HCT116 (cell line): ENCODE data around the gene PPP4R3A. TPM values are rescaled to one million over a fixed set of nuclear protein-coding genes. Genes with fewer than 3 reads are reported as not detected.

Source experiments
- ATAC-seq: fragments of 200-7000 bp; cut with Tn5 transposase; 2 replicates; pipeline ENCODE4 v1.9.1; 2020; ENCODE audit warnings: mild to moderate bottlenecking, moderate library complexity
- BruUV-seq: library from RNA; stranded (reverse); fragments of 400-500 nt; replicated peaks from 2 replicates; lab custom pipeline; 2021; lab: Mats Ljungman, UMichigan
- CTCF ChIA-PET: fragments of 300-600 bp; sonication (Branson Sonifier 250); formaldehyde crosslinking; loops from one replicate; lab custom pipeline; 2021; ENCODE audit warnings: antibody characterized with exemption; lab: Charles Lee
- POLR2A ChIA-PET: fragments of 300-600, 350-600 bp; sonication (Branson Sonifier 250); formaldehyde crosslinking; loops from one replicate; lab custom pipeline; 2021; ENCODE audit warnings: antibody characterized with exemption; lab: Charles Lee
- RAD21 ChIA-PET, 2 experiments: fragments of 300-600 bp; sonication (Branson Sonifier 250); formaldehyde crosslinking; loops; one replicate each; lab custom pipeline; 2023; ENCODE audit warnings: low total read pairs in 2 of 2; ENCODE audit not compliant: uncharacterized antibody in 2 of 2, unreplicated experiment in 2 of 2, low non-redundant PET in 1 of 2; lab: Charles Lee
- DNase-seq: peaks from one replicate; pipeline ENCODE4 v3.0.0-alpha.2; 2010; ENCODE audit warnings: low read depth, low spot score
- H2AFZ ChIP-seq: fragments of 200-600 bp; shearing (Covaris generic), sonication (generic); 2 replicates; pipeline ENCODE4 v1.6.1; 2017; ENCODE audit warnings: low read depth, mixed run types, mixed read lengths, antibody characterized with exemption, low read length; ENCODE audit not compliant: poor library complexity, severe bottlenecking
- H3K27ac ChIP-seq: 2 replicates; pipeline ENCODE4 v1.5.1; 2012; ENCODE audit warnings: low read depth, low read length
- H3K27me3 ChIP-seq: fragments of 200-600 bp; sonication (generic); 2 replicates; pipeline ENCODE4 v1.6.1; 2016; ENCODE audit warnings: mixed run types, low read length, mixed read lengths; ENCODE audit not compliant: insufficient read depth
- H3K36me3 ChIP-seq, 2 experiments: fragments of 200-500 bp in 1 of 2; fragments of 200-600 bp in 1 of 2; sonication (Bioruptor generic) in 1 of 2; sonication (generic) in 1 of 2; 2 replicates each; pipeline versions ENCODE4 v1.5.1 to v1.6.1; 2014 to 2016; ENCODE audit warnings: low read length in 2 of 2, inconsistent platforms in 1 of 2, mixed read lengths in 1 of 2, mixed run types in 1 of 2; ENCODE audit not compliant: insufficient read depth in 2 of 2, control insufficient read depth in 1 of 2
- H3K4me1 ChIP-seq, 2 experiments: fragments of 200-600 bp in 1 of 2; sonication (generic) in 1 of 2; 2 replicates each; pipeline versions ENCODE4 v1.5.1 to v1.6.1; 2012 to 2017; ENCODE audit warnings: low read length in 2 of 2, inconsistent platforms in 1 of 2, mild to moderate bottlenecking in 1 of 2, mixed read lengths in 1 of 2, mixed run types in 1 of 2, moderate library complexity in 1 of 2; ENCODE audit not compliant: insufficient read depth in 2 of 2, control insufficient read depth in 1 of 2
- H3K4me2 ChIP-seq: fragments of 200-600 bp; sonication (generic); 2 replicates; pipeline ENCODE4 v1.6.1; 2017; ENCODE audit warnings: mixed run types, low read length, mixed read lengths
- H3K4me3 ChIP-seq, 2 experiments: fragments of 200-600 bp in 1 of 2; sonication (generic) in 1 of 2; replicated peaks in 1 of 2; 2 replicates each; pipeline ENCODE4 v1.5.1; 2011 to 2016; ENCODE audit warnings: low read length in 2 of 2, control low read depth in 1 of 2, low read depth in 1 of 2, mild to moderate bottlenecking in 1 of 2, mixed read lengths in 1 of 2, mixed run types in 1 of 2
- H3K79me2 ChIP-seq: fragments of 200-600 bp; sonication (generic); 2 replicates; pipeline ENCODE4 v1.6.1; 2017; ENCODE audit warnings: mild to moderate bottlenecking, mixed run types, low read length, moderate library complexity, mixed read lengths; ENCODE audit not compliant: insufficient read depth
- H3K9ac ChIP-seq: fragments of 200-600 bp; sonication (generic); 2 replicates; pipeline ENCODE4 v1.6.1; 2016; ENCODE audit warnings: low read length, mixed read lengths
- H3K9me2 ChIP-seq: fragments of 200-600 bp; sonication (generic), shearing (Covaris generic); 2 replicates; pipeline ENCODE4 v1.6.1; 2017; ENCODE audit warnings: mixed run types, mild to moderate bottlenecking, moderate library complexity; ENCODE audit not compliant: insufficient read depth
- H3K9me3 ChIP-seq, 2 experiments: fragments of 200-500 bp in 1 of 2; fragments of 200-600 bp in 1 of 2; sonication (Bioruptor generic) in 1 of 2; sonication (generic) in 1 of 2; 2 replicates each; pipeline ENCODE4 v1.6.1; 2014 to 2017; ENCODE audit warnings: low read length in 2 of 2, mixed read lengths in 2 of 2, inconsistent platforms in 1 of 2, low read depth in 1 of 2, mild to moderate bottlenecking in 1 of 2, mixed run types in 1 of 2, moderate library complexity in 1 of 2; ENCODE audit not compliant: control insufficient read depth in 1 of 2, insufficient read depth in 1 of 2
- H4K20me1 ChIP-seq: fragments of 200-600 bp; sonication (generic), shearing (Covaris generic); 2 replicates; pipeline ENCODE4 v1.6.1; 2017; ENCODE audit warnings: mixed run types, mild to moderate bottlenecking, moderate library complexity; ENCODE audit not compliant: insufficient read depth
- ATF3 ChIP-seq: IDR thresholded peaks from 2 replicates; pipeline ENCODE4 v1.6.1; 2012
- CTCF ChIP-seq, 3 experiments: fragments of 200-600 bp in 1 of 3; sonication (generic) in 1 of 3; IDR thresholded peaks in 2 of 3; conservative IDR thresholded peaks in 1 of 3; 2 replicates each; pipeline ENCODE4 v1.5.1; 2012 to 2017; ENCODE audit warnings: low read depth in 2 of 3, low read length in 2 of 3, antibody characterized with exemption in 1 of 3, borderline replicate concordance in 1 of 3, control low read depth in 1 of 3, mild to moderate bottlenecking in 1 of 3, mixed read lengths in 1 of 3, mixed run types in 1 of 3, moderate library complexity in 1 of 3; ENCODE audit not compliant: insufficient read depth in 1 of 3
- EGR1 ChIP-seq: IDR thresholded peaks from 2 replicates; pipeline ENCODE4 v1.6.1; 2012; ENCODE audit warnings: low read depth
- ELF1 ChIP-seq: IDR thresholded peaks from 2 replicates; pipeline ENCODE4 v1.6.1; 2012; ENCODE audit warnings: low read depth, borderline replicate concordance
- EZH2 ChIP-seq: fragments of 200-600 bp; sonication (generic); IDR thresholded peaks from 2 replicates; pipeline ENCODE4 v1.6.1; 2017; ENCODE audit warnings: antibody characterized with exemption, mixed run types
- EZH2phosphoT487 ChIP-seq: fragments of 200-600 bp; IDR thresholded peaks from 2 replicates; pipeline ENCODE4 v1.6.1; 2018; ENCODE audit warnings: antibody characterized with exemption, borderline replicate concordance
- FOSL1 ChIP-seq: IDR thresholded peaks from 2 replicates; pipeline ENCODE4 v1.6.1; 2012; ENCODE audit warnings: low read depth
- JUND ChIP-seq: IDR thresholded peaks from 2 replicates; pipeline ENCODE4 v1.6.1; 2012
- MAX ChIP-seq: IDR thresholded peaks from 2 replicates; pipeline ENCODE4 v1.6.1; 2012
- POLR2A ChIP-seq: IDR thresholded peaks from 2 replicates; pipeline ENCODE4 v1.7.0; 2011; ENCODE audit warnings: borderline replicate concordance; ENCODE audit not compliant: insufficient read depth, insufficient read length; ENCODE audit errors: extremely low read depth
- POLR2AphosphoS5 ChIP-seq: IDR thresholded peaks from 2 replicates; pipeline ENCODE4 v1.6.1; 2011; ENCODE audit warnings: mild to moderate bottlenecking, low read depth, low read length, moderate library complexity
- RAD21 ChIP-seq: IDR thresholded peaks from 2 replicates; pipeline ENCODE4 v1.6.1; 2012; ENCODE audit warnings: low read depth, mild to moderate bottlenecking
- REST ChIP-seq: IDR thresholded peaks from 2 replicates; pipeline ENCODE4 v1.6.1; 2012; ENCODE audit warnings: low read depth
- SIN3A ChIP-seq: IDR thresholded peaks from 2 replicates; pipeline ENCODE4 v1.6.1; 2012; ENCODE audit warnings: low read depth
- SRF ChIP-seq: IDR thresholded peaks from 2 replicates; pipeline ENCODE4 v1.6.1; 2012; ENCODE audit warnings: low read depth
- TCF7L2 ChIP-seq: IDR thresholded peaks from 2 replicates; pipeline ENCODE4 v1.7.0; 2011; ENCODE audit warnings: borderline replicate concordance, inconsistent platforms; ENCODE audit not compliant: insufficient read depth, insufficient read length; ENCODE audit errors: extremely low read depth
- YY1 ChIP-seq: IDR thresholded peaks from 2 replicates; pipeline ENCODE4 v1.6.1; 2011; ENCODE audit warnings: low read length, low read depth, moderate library complexity, mild to moderate bottlenecking; ENCODE audit not compliant: insufficient replicate concordance; ENCODE audit errors: extremely low read depth
- ZBTB33 ChIP-seq: IDR thresholded peaks from 2 replicates; pipeline ENCODE4 v1.6.1; 2011; ENCODE audit warnings: mild to moderate bottlenecking, low read length, moderate library complexity; ENCODE audit not compliant: insufficient replicate concordance; ENCODE audit errors: extremely low read depth
- ZFX ChIP-seq: fragments of 450-650 bp; IDR thresholded peaks from 2 replicates; pipeline ENCODE4 v1.6.1; 2017
- intact Hi-C: fragments of 100-400 bp; cut with micrococcal nuclease; formaldehyde crosslinking; loops from 2 replicates; pipeline ENCODE4 v1.10.0; 2022
- total RNA-seq: library from RNA; stranded (reverse); gene quantifications from one replicate; pipeline ENCODE4 v1.2.1, GENCODE V29; 2021; ENCODE audit not compliant: unreplicated experiment

The PPP4R3A gene
- total RNA-seq, 1 experiment from 2014 or later = 67.7 TPM

GRCh38 chr14:91412939-91413338 is 97.2 kb downstream of the PPP4R3A start:
- no TSS peak for BruUV-seq
- intact Hi-C loops = no loop called here
- no peak overlapping the region for H2AFZ ChIP-seq
- H3K9me3 ChIP-seq = no peaks in the 10 kb centered on the region
- CTCF ChIA-PET = no interaction called here
- TF ChIP-seq ELF1 (no peak), SRF (no peak), POLR2A (no peak), FOSL1 (no peak), RAD21 (no peak), ATF3 (no peak), MAX (no peak), YY1 (no peak), CTCF (IDR thresholded peaks at IDR 0.05 in 2 of 3, conservative IDR thresholded peaks at IDR 0.05 in 1 of 3; ENCODE audit: borderline replicate concordance in 1 of 3, insufficient read depth in 1 of 3, low read depth in 2 of 3, low read length in 2 of 3) (no peak), POLR2AphosphoS5 (no peak), SIN3A (no peak), JUND (no peak), EZH2 (no peak), TCF7L2 (no peak), ZBTB33 (no peak), REST (no peak), ZFX (no peak), EGR1 (no peak), EZH2phosphoT487 (no peak)
- TF ChIP-seq, all 23 proteins: peak for 0
- ChIA-PET POLR2A (no interaction called here), RAD21 (no interaction called here)
- Histone ChIP-seq H3K27me3 (no peaks in the 10 kb centered on the region), H3K4me3 (no peak overlapping the region), H3K27ac (no peak overlapping the region), H4K20me1 (no peaks in the 10 kb centered on the region), H3K9ac (no peak overlapping the region), H3K4me2 (no peak overlapping the region), H3K36me3 (peaks cover 2 to 6% of the 10 kb centered on the region in 2 experiments; a peak in 1 of 4 replicates), H3K9me2 (no peaks in the 10 kb centered on the region), H3K79me2 (peaks cover 21% of the 10 kb centered on the region; the same call in 1 of the 2 replicates), H3K4me1 (peaks cover 4 to 18% of the 10 kb centered on the region in 2 experiments; a peak in 2 of 4 replicates)
- DNase-seq (no peak), ATAC-seq (no peak)
